ENCODE results near the gene FSD1L. TPM values are rescaled to one million over a fixed set of nuclear protein-coding genes. Genes with fewer than 3 reads are reported as not detected.

The FSD1L gene
- total RNA-seq, 2 donors from 2014 or later, result 13.4 to 14.3 TPM

DNA sequence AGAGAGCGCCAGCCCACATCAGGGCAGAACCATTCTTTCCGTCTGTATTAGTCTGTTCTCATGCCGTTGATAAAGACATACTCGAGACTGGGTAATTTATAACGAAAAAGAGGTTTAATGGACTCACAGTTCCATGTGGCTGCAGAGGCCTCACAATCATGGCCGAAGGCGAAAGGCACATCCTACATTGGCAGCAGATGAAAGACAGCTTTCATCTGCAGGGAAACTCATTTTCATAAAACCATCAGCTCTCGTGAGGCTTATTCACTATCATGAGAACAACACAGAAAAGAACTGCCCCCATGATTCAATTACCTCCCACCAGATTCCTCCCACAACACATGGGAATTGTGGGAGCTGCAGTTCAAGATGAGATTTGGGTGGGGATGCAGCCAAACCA lies 4.7 kb upstream of the FSD1L start:
- peaks cover 13% of the 10 kb centered on the region for H3K4me1 ChIP-seq (ENCODE audit: control insufficient read depth, insufficient read depth, low read length)
- H3K9me3 Mint-ChIP-seq, result peaks cover 16% of the 10 kb centered on the region
- H3K27me3 ChIP-seq (ENCODE audit: control insufficient read depth, insufficient read depth, low read length, poor library complexity, severe bottlenecking), result no peaks in the 10 kb centered on the region
- H3K36me3 ChIP-seq (ENCODE audit: control insufficient read depth, insufficient read depth, low read length), result no peaks in the 10 kb centered on the region
- H3K9ac ChIP-seq (ENCODE audit: extremely low read depth, low read length, poor library complexity, severe bottlenecking), result no peak overlapping the region
- peaks cover 28% of the 10 kb centered on the region for H3K4me1 Mint-ChIP-seq
- H3K4me3 Mint-ChIP-seq, result no peak overlapping the region
- no peak overlapping the region for H3K27ac Mint-ChIP-seq
- H3K4me3 ChIP-seq (ENCODE audit: low read length), result no peak overlapping the region
- no peak overlapping the region for H3K27ac ChIP-seq (ENCODE audit: low read depth, low read length)
- 96 to 97% methylated on average over 7 to 8 of the region's 8 CpGs for WGBS, 2 experiments (ENCODE audit: insufficient coverage in 1 of 2, insufficient read length in 1 of 2)
- TF ChIP-seq, protein P1, sequence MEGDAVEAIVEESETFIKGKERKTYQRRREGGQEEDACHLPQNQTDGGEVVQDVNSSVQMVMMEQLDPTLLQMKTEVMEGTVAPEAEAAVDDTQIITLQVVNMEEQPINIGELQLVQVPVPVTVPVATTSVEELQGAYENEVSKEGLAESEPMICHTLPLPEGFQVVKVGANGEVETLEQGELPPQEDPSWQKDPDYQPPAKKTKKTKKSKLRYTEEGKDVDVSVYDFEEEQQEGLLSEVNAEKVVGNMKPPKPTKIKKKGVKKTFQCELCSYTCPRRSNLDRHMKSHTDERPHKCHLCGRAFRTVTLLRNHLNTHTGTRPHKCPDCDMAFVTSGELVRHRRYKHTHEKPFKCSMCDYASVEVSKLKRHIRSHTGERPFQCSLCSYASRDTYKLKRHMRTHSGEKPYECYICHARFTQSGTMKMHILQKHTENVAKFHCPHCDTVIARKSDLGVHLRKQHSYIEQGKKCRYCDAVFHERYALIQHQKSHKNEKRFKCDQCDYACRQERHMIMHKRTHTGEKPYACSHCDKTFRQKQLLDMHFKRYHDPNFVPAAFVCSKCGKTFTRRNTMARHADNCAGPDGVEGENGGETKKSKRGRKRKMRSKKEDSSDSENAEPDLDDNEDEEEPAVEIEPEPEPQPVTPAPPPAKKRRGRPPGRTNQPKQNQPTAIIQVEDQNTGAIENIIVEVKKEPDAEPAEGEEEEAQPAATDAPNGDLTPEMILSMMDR (conservative IDR thresholded peaks at IDR 0.05), result no peak
- H3K9me3 ChIP-seq (ENCODE audit: control insufficient read depth, low read length), result peaks cover 10% of the 10 kb centered on the region
- H3K27me3 Mint-ChIP-seq (ENCODE audit: insufficient read depth), result no peaks in the 10 kb centered on the region
- DNase-seq, result no peak
- peaks cover 4% of the 10 kb centered on the region for H3K36me3 Mint-ChIP-seq (ENCODE audit: low read depth)

DNA sequence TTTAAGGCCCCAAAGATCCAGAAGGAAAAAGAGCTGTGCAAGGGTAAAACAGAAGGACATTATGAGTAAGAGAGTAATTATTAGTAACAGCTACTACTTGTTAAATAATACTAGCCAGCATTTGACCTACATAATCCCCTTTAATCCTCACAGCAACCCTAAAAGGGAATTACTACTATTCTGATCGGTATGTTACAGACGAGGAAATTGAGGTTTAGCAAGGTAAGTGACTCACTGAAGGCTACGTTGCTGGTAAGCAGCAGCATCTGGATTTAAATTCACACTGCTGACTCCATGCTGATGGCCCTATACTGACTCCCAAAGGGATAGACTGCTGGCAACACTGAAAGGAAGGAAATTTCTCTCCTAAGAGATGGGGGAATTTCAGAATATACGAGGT lies 3.7 kb upstream of the FSD1L start:
- no peak overlapping the region for H3K27ac ChIP-seq (ENCODE audit: low read depth, low read length)
- Mint-ChIP-seq H3K27me3 (ENCODE audit: insufficient read depth) (no peaks in the 10 kb centered on the region), H3K9me3 (peaks cover 10% of the 10 kb centered on the region), H3K27ac (no peak overlapping the region), H3K36me3 (ENCODE audit: low read depth) (no peaks in the 10 kb centered on the region), H3K4me1 (peaks cover 26% of the 10 kb centered on the region), H3K4me3 (no peak overlapping the region)
- H3K4me3 ChIP-seq (ENCODE audit: low read length), result no peak overlapping the region
- peaks cover 10% of the 10 kb centered on the region for H3K9me3 ChIP-seq (ENCODE audit: control insufficient read depth, low read length)
- H3K27me3 ChIP-seq (ENCODE audit: control insufficient read depth, insufficient read depth, low read length, poor library complexity, severe bottlenecking), result no peaks in the 10 kb centered on the region
- TF ChIP-seq, protein P1 (conservative IDR thresholded peaks at IDR 0.05), result no peak
- H3K36me3 ChIP-seq (ENCODE audit: control insufficient read depth, insufficient read depth, low read length), result no peaks in the 10 kb centered on the region
- no peak for DNase-seq
- 66 to 76% methylated on average over 4 of the region's 4 CpGs for WGBS, 2 experiments (ENCODE audit: insufficient coverage in 1 of 2, insufficient read length in 1 of 2)
- no peak overlapping the region for H3K9ac ChIP-seq (ENCODE audit: extremely low read depth, low read length, poor library complexity, severe bottlenecking)
- H3K4me1 ChIP-seq (ENCODE audit: control insufficient read depth, insufficient read depth, low read length), result peaks cover 13% of the 10 kb centered on the region

DNA sequence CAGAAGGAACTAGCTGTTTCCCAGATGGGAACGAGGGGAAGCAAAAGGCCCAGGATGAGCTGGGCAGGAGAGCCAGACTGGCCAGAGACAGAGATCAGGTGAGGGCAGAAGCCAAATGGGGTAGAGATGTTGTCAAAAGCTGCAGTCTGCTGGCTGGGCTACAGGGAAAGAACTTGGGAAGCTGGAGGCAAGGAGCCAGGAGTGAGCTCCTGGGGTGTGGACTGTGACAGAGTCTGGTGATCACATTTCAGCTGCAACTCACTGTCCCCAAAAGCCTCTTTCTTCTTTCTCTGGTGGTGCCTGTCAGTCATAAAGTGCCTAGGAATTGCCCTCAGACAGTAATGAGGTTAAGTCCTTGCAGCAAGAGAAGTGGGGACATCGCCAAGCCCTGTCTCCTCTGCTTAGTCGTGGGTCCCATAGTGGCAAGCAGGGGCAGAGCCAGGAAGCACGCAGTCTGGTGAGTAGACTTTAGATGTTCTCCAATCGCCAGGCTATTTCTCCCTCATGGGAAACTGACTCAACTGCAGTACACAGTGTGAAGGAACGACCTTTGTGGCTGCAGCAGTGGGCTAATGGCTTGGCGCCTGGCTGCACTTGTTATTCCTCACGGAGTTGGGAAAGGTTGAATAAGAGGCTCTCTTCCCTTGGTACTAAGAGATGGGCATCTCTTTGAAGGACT lies 2.5 kb upstream of the FSD1L start:
- 74 to 77% methylated on average over 6 to 8 of the region's 8 CpGs for WGBS, 2 experiments (ENCODE audit: insufficient coverage in 1 of 2, insufficient read length in 1 of 2)
- TF ChIP-seq, protein P1 (conservative IDR thresholded peaks at IDR 0.05), result no peak
- Histone ChIP-seq H3K27me3 (ENCODE audit: control insufficient read depth, insufficient read depth, low read length, poor library complexity, severe bottlenecking) (no peaks in the 10 kb centered on the region), H3K4me1 (ENCODE audit: control insufficient read depth, insufficient read depth, low read length) (peaks cover 13% of the 10 kb centered on the region), H3K9ac (ENCODE audit: extremely low read depth, low read length, poor library complexity, severe bottlenecking) (no peak overlapping the region), H3K36me3 (ENCODE audit: control insufficient read depth, insufficient read depth, low read length) (no peaks in the 10 kb centered on the region), H3K4me3 (ENCODE audit: low read length) (no peak overlapping the region), H3K9me3 (ENCODE audit: control insufficient read depth, low read length) (peaks cover under 1% of the 10 kb centered on the region), H3K27ac (ENCODE audit: low read depth, low read length) (no peak overlapping the region)
- Mint-ChIP-seq H3K9me3 (peaks cover under 1% of the 10 kb centered on the region), H3K27ac (no peak overlapping the region), H3K36me3 (ENCODE audit: low read depth) (no peaks in the 10 kb centered on the region), H3K4me3 (no peak overlapping the region), H3K27me3 (ENCODE audit: insufficient read depth) (no peaks in the 10 kb centered on the region), H3K4me1 (peaks cover 39% of the 10 kb centered on the region)
- no peak for DNase-seq

Measured in endodermal cell (in vitro differentiated cells).